Small intestine (tissue), 7 donors: ENCODE measurements around the gene POLR3E. TPM values are rescaled to one million over a fixed set of nuclear protein-coding genes. Genes with fewer than 3 reads are reported as not detected.
"Not testable (repeated sequence)": the region's sequence is repeated elsewhere in the genome, so short reads cannot be mapped to it uniquely, and the experiment has no call there.

Experiments used
- DNase-seq, 2 donors: peaks; one replicate each; pipeline versions ENCODE4 v3.0.0 to v3.0.0-alpha.2; 2013
- FAIRE-seq: peaks from 2 replicates; lab custom pipeline; 2012; peaks lifted over from hg19 to GRCh38; lab: Jason Lieb, UNC
- H3K27ac ChIP-seq, 3 donors: one replicate each; pipeline ENCODE4 v1.5.1; 2013; ENCODE audit warnings: low read length in 2 of 3, mild to moderate bottlenecking in 2 of 3, control low read depth in 1 of 3, inconsistent platforms in 1 of 3, low read depth in 1 of 3, moderate library complexity in 1 of 3
- H3K27me3 ChIP-seq, 3 donors: one replicate each; pipeline ENCODE4 v1.6.1; 2013; ENCODE audit warnings: low read length in 3 of 3, inconsistent platforms in 1 of 3; ENCODE audit not compliant: control insufficient read depth in 3 of 3, insufficient read depth in 3 of 3
- H3K36me3 ChIP-seq, 3 donors: one replicate each; pipeline ENCODE4 v1.6.1; 2013; ENCODE audit warnings: low read length in 3 of 3, inconsistent platforms in 1 of 3, low read depth in 1 of 3, mild to moderate bottlenecking in 1 of 3, moderate library complexity in 1 of 3; ENCODE audit not compliant: control insufficient read depth in 3 of 3, insufficient read depth in 2 of 3
- H3K4me1 ChIP-seq, 3 donors: one replicate each; pipeline ENCODE4 v1.6.1; 2013; ENCODE audit warnings: low read length in 2 of 3, inconsistent platforms in 1 of 3, low read depth in 1 of 3, mild to moderate bottlenecking in 1 of 3, moderate library complexity in 1 of 3; ENCODE audit not compliant: control insufficient read depth in 3 of 3, insufficient read depth in 2 of 3
- H3K4me3 ChIP-seq, 3 donors: one replicate each; pipeline ENCODE4 v1.5.1; 2013; ENCODE audit warnings: low read length in 3 of 3, control low read depth in 1 of 3, inconsistent platforms in 1 of 3, low read depth in 1 of 3, mild to moderate bottlenecking in 1 of 3, moderate library complexity in 1 of 3
- H3K9me3 ChIP-seq, 2 donors: one replicate each; pipeline ENCODE4 v1.6.1; 2013; ENCODE audit warnings: low read depth in 1 of 2, low read length in 1 of 2; ENCODE audit not compliant: control insufficient read depth in 2 of 2, insufficient read depth in 1 of 2
- WGBS, 3 donors: extraction: QIAGEN DNeasy Blood & Tissue Kit; methylation state at CpG; one replicate each; pipeline ENCODE4 v1.1.7; 2013; 5-methylcytosine and 5-hydroxymethylcytosine counted together
- polyA plus RNA-seq, 4 donors: library from polyadenylated mRNA; stranded (reverse) in 3 of 4; unstranded in 1 of 4; fragments of 200-250 nt in 3 of 4; fragments of 120-200 nt in 1 of 4; gene quantifications; one replicate each; pipeline versions ENCODE4 v1.2.1 to v1.2.3, GENCODE V29; 2013
- donor health status: healthy with polysubstance abuse.
- donor health status: control.
- donor health status: control.
- donor health status: Bipolar disorder and iron deficiency.
- donor health status: healthy.

Gene POLR3E
- polyA plus RNA-seq, 4 donors, result 14.3 to 53.9 (median 21.3) TPM

GRCh38 chr16:22296225-22297113 is 740 bp upstream of the POLR3E start:
- DNase-seq, result peak; percentile 24 to 32
- Histone ChIP-seq H3K4me1 (peaks cover 2 to 12% (median 5%) of the 10 kb centered on the region in 3 donors), H3K4me3 (peak overlapping the region; percentile 40 to 59 (median 57)), H3K27ac (peak overlapping the region in 2 of 3 donors; percentile 35 to 62), H3K27me3 (no peaks in the 10 kb centered on the region), H3K9me3 (no peaks in the 10 kb centered on the region), H3K36me3 (peaks cover 0 to 17% (median 0%) of the 10 kb centered on the region in 3 donors)
- FAIRE-seq, result no peak
- WGBS, 3 donors, result 1 to 4% (median 2%) methylated on average over 17 of the region's 17 CpGs

GRCh38 chr16:22297871-22298733 is 893 bp downstream of the POLR3E start:
- H3K9me3 ChIP-seq, result no peaks in the 10 kb centered on the region
- no peaks in the 10 kb centered on the region for H3K27me3 ChIP-seq
- WGBS, 3 donors, result 1% methylated on average over 38 to 39 of the region's 39 CpGs
- peaks cover 0 to 31% (median 0%) of the 10 kb centered on the region in 3 donors for H3K36me3 ChIP-seq
- DNase-seq, result peak; percentile 86 to 92
- peaks cover 2 to 12% (median 5%) of the 10 kb centered on the region in 3 donors for H3K4me1 ChIP-seq
- peak overlapping the region; percentile 94 to 98 (median 98) for H3K27ac ChIP-seq
- no peak for FAIRE-seq
- H3K4me3 ChIP-seq, result peak overlapping the region; percentile 63 to 93 (median 84)

GRCh38 chr16:22299036-22299435 is 1.8 kb downstream of the POLR3E start:
- 92 to 100% (median 94%) methylated on average over 1 of the region's 1 CpG for WGBS, 3 donors
- H3K36me3 ChIP-seq, result peaks cover 0 to 41% (median 0%) of the 10 kb centered on the region in 3 donors
- H3K9me3 ChIP-seq, result no peaks in the 10 kb centered on the region
- peak overlapping the region in 2 of 3 donors; percentile 34 to 98 for H3K27ac ChIP-seq
- FAIRE-seq, result no peak
- DNase-seq, result no peak
- peaks cover 2 to 12% (median 5%) of the 10 kb centered on the region in 3 donors for H3K4me1 ChIP-seq
- peak overlapping the region in 1 of 3 donors; percentile 93 for H3K4me3 ChIP-seq
- no peaks in the 10 kb centered on the region for H3K27me3 ChIP-seq

GRCh38 chr16:22300427-22301071 is 3.3 kb downstream of the POLR3E start:
- DNase-seq (peak; percentile 60 to 72), FAIRE-seq (no peak)
- H3K9me3 ChIP-seq, result no peaks in the 10 kb centered on the region
- WGBS, 3 donors, result 42 to 45% (median 45%) methylated on average over 8 of the region's 8 CpGs
- peaks cover 2 to 12% (median 5%) of the 10 kb centered on the region in 3 donors for H3K4me1 ChIP-seq
- H3K4me3 ChIP-seq, result no peak overlapping the region
- H3K27ac ChIP-seq, result no peak overlapping the region
- H3K36me3 ChIP-seq, result peaks cover 0 to 56% (median 0%) of the 10 kb centered on the region in 3 donors
- H3K27me3 ChIP-seq, result no peaks in the 10 kb centered on the region

- not testable (repeated sequence) for H3K9me3 ChIP-seq, H3K27me3 ChIP-seq, H3K27ac ChIP-seq, DNase-seq, H3K4me1 ChIP-seq, H3K4me3 ChIP-seq, FAIRE-seq
- 90 to 96% (median 92%) methylated on average over 7 of the region's 7 CpGs for WGBS, 3 donors
- H3K36me3 ChIP-seq, result peaks cover 0 to 63% (median 0%) of the 10 kb centered on the region in 3 donors
These were observed 4.2 kb downstream of the POLR3E start for GRCh38 chr16:22301423-22301822.

GRCh38 chr16:22302776-22303363 is 5.7 kb downstream of the POLR3E start:
- DNase-seq, result no peak

GRCh38 chr16:22304411-22304810 is 7.2 kb downstream of the POLR3E start:
- H3K27me3 ChIP-seq, result no peaks in the 10 kb centered on the region
- no peak overlapping the region for H3K4me3 ChIP-seq
- DNase-seq (no peak), FAIRE-seq (no peak)
- H3K36me3 ChIP-seq, result peaks cover 8 to 87% (median 11%) of the 10 kb centered on the region in 3 donors
- H3K27ac ChIP-seq, result no peak overlapping the region
- H3K9me3 ChIP-seq, result no peaks in the 10 kb centered on the region
- 94 to 98% (median 96%) methylated on average over 4 of the region's 4 CpGs for WGBS, 3 donors
- peaks cover 0 to 2% (median 0%) of the 10 kb centered on the region in 3 donors for H3K4me1 ChIP-seq

More at GRCh38 chr16:22302776-22303363, 5.7 kb downstream of the POLR3E start:
- Histone ChIP-seq H3K36me3 (peaks cover 0 to 77% (median 5%) of the 10 kb centered on the region in 3 donors), H3K27ac (no peak overlapping the region), H3K4me1 (peaks cover 0 to 6% (median 2%) of the 10 kb centered on the region in 3 donors), H3K9me3 (no peaks in the 10 kb centered on the region), H3K27me3 (no peaks in the 10 kb centered on the region), H3K4me3 (no peak overlapping the region)
- WGBS, 3 donors, result 94 to 95% (median 94%) methylated on average over 12 of the region's 12 CpGs
- FAIRE-seq, result no peak
